Lung (tissue), 12 donors: ENCODE measurements around the gene ACSF3. TPM values are rescaled to one million over a fixed set of nuclear protein-coding genes. Genes with fewer than 3 reads are reported as not detected.

Source experiments
- ATAC-seq: fragments of 200-7000 bp; cut with Tn5 transposase; one replicate; pipeline ENCODE4 v1.9.1; 2020; ENCODE audit warnings: moderate number of reproducible peaks; ENCODE audit not compliant: insufficient read depth, low FRiP score
- DNase-seq, 3 donors: peaks; one replicate each; pipeline ENCODE4 v3.0.0-alpha.2; 2013 to 2017
- H3K27ac ChIP-seq, 2 donors: one replicate each; pipeline ENCODE4 v1.5.1; 2013; ENCODE audit warnings: mild to moderate bottlenecking in 2 of 2, moderate library complexity in 2 of 2, control low read depth in 1 of 2, inconsistent platforms in 1 of 2, low read depth in 1 of 2, low read length in 1 of 2
- H3K27me3 ChIP-seq, 3 donors: one replicate each; pipeline ENCODE4 v1.5.1; 2013; ENCODE audit warnings: low read length in 2 of 3; ENCODE audit not compliant: control insufficient read depth in 3 of 3, insufficient read depth in 3 of 3
- H3K36me3 ChIP-seq, 4 donors: one replicate each; pipeline ENCODE4 v1.5.1; 2013; ENCODE audit warnings: low read length in 4 of 4, mild to moderate bottlenecking in 1 of 4, moderate library complexity in 1 of 4; ENCODE audit not compliant: control insufficient read depth in 4 of 4, insufficient read depth in 4 of 4
- H3K4me1 ChIP-seq, 5 donors: one replicate each; pipeline ENCODE4 v1.5.1; 2013; ENCODE audit warnings: low read length in 5 of 5, mild to moderate bottlenecking in 2 of 5, moderate library complexity in 1 of 5; ENCODE audit not compliant: control insufficient read depth in 5 of 5, insufficient read depth in 5 of 5
- H3K4me3 ChIP-seq: one replicate; pipeline ENCODE4 v1.5.1; 2013; ENCODE audit warnings: mild to moderate bottlenecking, control low read depth, moderate library complexity
- H3K9ac ChIP-seq, 2 donors: one replicate each; pipeline ENCODE4 v1.5.1; 2013; ENCODE audit warnings: low read length in 2 of 2, control low read depth in 1 of 2; ENCODE audit not compliant: insufficient read depth in 1 of 2
- H3K9me3 ChIP-seq, 4 donors: one replicate each; pipeline ENCODE4 v1.5.1; 2013; ENCODE audit warnings: low read length in 3 of 4, mild to moderate bottlenecking in 1 of 4, moderate library complexity in 1 of 4; ENCODE audit not compliant: control insufficient read depth in 4 of 4, insufficient read depth in 3 of 4
- CTCF ChIP-seq: IDR thresholded peaks from 2 replicates; pipeline ENCODE4 v1.5.1; 2012; ENCODE audit warnings: mild to moderate bottlenecking; ENCODE audit errors: control extremely low read depth, extremely low read depth
- WGBS, 2 donors: extraction: QIAGEN DNeasy Blood & Tissue Kit; methylation state at CpG; one replicate each; pipeline ENCODE4 v1.1.7; 2013; 5-methylcytosine and 5-hydroxymethylcytosine counted together
- polyA plus RNA-seq, 2 donors: library from polyadenylated mRNA; stranded (reverse); fragments of 200-250 nt; gene quantifications; one replicate each; pipeline ENCODE4 v1.2.1, GENCODE V29; 2013
- total RNA-seq, 2 donors: library from RNA; depleted of rRNA in 1 of 2; stranded (reverse); fragments of >200 nt in 1 of 2; gene quantifications; one replicate each; pipeline ENCODE4 v1.2.1, GENCODE V29; 2014 to 2021
- donor health status: control.
- donor health status: control.
- donor health status: Bipolar disorder and iron deficiency.
- donor health status: healthy.
- donor health status: DM: yes; HTN: yes; CAD: no.

The ACSF3 gene
- total and polyA plus RNA-seq, 4 donors: 17.4 to 33.6 (median 31.2) TPM

- no peak overlapping the region for H3K9ac ChIP-seq
- H3K9me3 ChIP-seq: peaks cover 0 to 2% (median 0%) of the 10 kb centered on the region in 4 donors
- no peak overlapping the region for H3K4me3 ChIP-seq
- no peak for DNase-seq
- H3K27me3 ChIP-seq: no peaks in the 10 kb centered on the region
- peaks cover 6 to 56% (median 26%) of the 10 kb centered on the region in 4 donors for H3K36me3 ChIP-seq
- H3K27ac ChIP-seq: no peak overlapping the region
- TF ChIP-seq CTCF: no peak
- ATAC-seq: no peak
- no peaks in the 10 kb centered on the region for H3K4me1 ChIP-seq
- 95% methylated on average over 20 of the region's 20 CpGs for WGBS, 2 donors
These were observed 13.5 kb downstream of the ACSF3 start for GRCh38 chr16:89107203-89107582.

GRCh38 chr16:89108416-89108815, 14.8 kb downstream of the ACSF3 start:
- peaks cover 0 to 2% (median 0%) of the 10 kb centered on the region in 4 donors for H3K9me3 ChIP-seq
- TF ChIP-seq CTCF: no peak
- H3K27me3 ChIP-seq: no peaks in the 10 kb centered on the region
- H3K4me1 ChIP-seq: no peaks in the 10 kb centered on the region
- H3K4me3 ChIP-seq: no peak overlapping the region
- DNase-seq: no peak
- H3K9ac ChIP-seq: no peak overlapping the region
- WGBS, 2 donors: 90 to 91% methylated on average over 5 of the region's 5 CpGs
- ATAC-seq: no peak
- no peak overlapping the region for H3K27ac ChIP-seq
- peaks cover 6 to 56% (median 27%) of the 10 kb centered on the region in 4 donors for H3K36me3 ChIP-seq

GRCh38 chr16:89110641-89111040, 17.0 kb downstream of the ACSF3 start:
- Histone ChIP-seq H3K9ac (no peak overlapping the region), H3K27ac (no peak overlapping the region), H3K27me3 (no peaks in the 10 kb centered on the region), H3K4me3 (no peak overlapping the region), H3K36me3 (peaks cover 2 to 51% (median 30%) of the 10 kb centered on the region in 4 donors), H3K9me3 (peaks cover 0 to 2% (median 0%) of the 10 kb centered on the region in 4 donors), H3K4me1 (peaks cover 0 to 3% (median 0%) of the 10 kb centered on the region in 5 donors)
- TF ChIP-seq CTCF: no peak
- WGBS, 2 donors: 95 to 96% methylated on average over 14 of the region's 14 CpGs
- DNase-seq (no peak), ATAC-seq (no peak)

- Histone ChIP-seq H3K4me1 (peaks cover 0 to 3% (median 0%) of the 10 kb centered on the region in 5 donors), H3K27me3 (no peaks in the 10 kb centered on the region), H3K9ac (no peak overlapping the region), H3K4me3 (no peak overlapping the region), H3K36me3 (peaks cover 2 to 47% (median 28%) of the 10 kb centered on the region in 4 donors), H3K9me3 (peaks cover 0 to 2% (median 0%) of the 10 kb centered on the region in 4 donors), H3K27ac (no peak overlapping the region)
- WGBS, 2 donors: 94 to 96% methylated on average over 22 of the region's 22 CpGs
- no peak for TF ChIP-seq CTCF
- ATAC-seq (no peak), DNase-seq (no peak)
These were observed 17.6 kb downstream of the ACSF3 start for GRCh38 chr16:89111263-89111662.
